Hypothalamus (tissue), 51 donors: ENCODE measurements around the gene TPM2.
A peak's percentile ranks its signal among the peaks of the same experiment; 100 is the strongest.

Source experiments
- DNase-seq, 51 donors: peaks; one replicate each; lab custom pipeline; 2025; lab: John Stamatoyannopoulos, UW

The TPM2 gene

GRCh38 chr9:35697486-35697885, 7.8 kb upstream of the TPM2 start:
- DNase-seq = no peak

- DNase-seq = peak in 20 of 51 donors; percentile 4 to 37 (median 24)
Measured at GRCh38 chr9:35696520-35697215, 6.9 kb upstream of the TPM2 start.

- DNase-seq = no peak
Measured at GRCh38 chr9:35695943-35696401, 6.2 kb upstream of the TPM2 start.

GRCh38 chr9:35691757-35692301, 2.1 kb upstream of the TPM2 start:
- no peak for DNase-seq

- peak in 1 of 51 donors; percentile 33 for DNase-seq
Measured at GRCh38 chr9:35691334-35691650, 1.6 kb upstream of the TPM2 start.

- DNase-seq = peak in 30 of 51 donors; percentile 9 to 66 (median 34)
Measured at GRCh38 chr9:35690614-35691333, 1.0 kb upstream of the TPM2 start.

GRCh38 chr9:35690294-35690613, 529 bp upstream of the TPM2 start:
- peak in 1 of 51 donors; percentile 13 for DNase-seq

- DNase-seq = peak in 1 of 51 donors; percentile 3
Measured at GRCh38 chr9:35688558-35689541, 875 bp downstream of the TPM2 start.

- DNase-seq = no peak
Measured at GRCh38 chr9:35687972-35688557, 1.7 kb downstream of the TPM2 start.

GRCh38 chr9:35687306-35687705, 2.4 kb downstream of the TPM2 start:
- no peak for DNase-seq

GRCh38 chr9:35686222-35687203, 3.2 kb downstream of the TPM2 start:
- DNase-seq = no peak

GRCh38 chr9:35685506-35685905, 4.2 kb downstream of the TPM2 start:
- no peak for DNase-seq

- DNase-seq = no peak
Measured at GRCh38 chr9:35684921-35685320, 4.8 kb downstream of the TPM2 start.

- no peak for DNase-seq
Measured at GRCh38 chr9:35683323-35683722, 6.4 kb downstream of the TPM2 start.

- no peak for DNase-seq
Measured at GRCh38 chr9:35682520-35683315, 7.0 kb downstream of the TPM2 start.

GRCh38 chr9:35682051-35682450, 7.7 kb downstream of the TPM2 start:
- no peak for DNase-seq

GRCh38 chr9:35681341-35682002, 8.3 kb downstream of the TPM2 start:
- DNase-seq = no peak
